PC-9 (cell line): ENCODE measurements around the gene PRSS1. TPM values are rescaled to one million over a fixed set of nuclear protein-coding genes. Genes with fewer than 3 reads are reported as not detected.
A peak's percentile ranks its signal among the peaks of the same experiment; 100 is the strongest.

ENCODE experiments used
- BruUV-seq: library from RNA; stranded (reverse); fragments of 400-500 nt; replicated peaks from 2 replicates; lab custom pipeline; 2021; lab: Mats Ljungman, UMichigan
- CTCF ChIA-PET: fragments of 300-600 bp; sonication (Branson Sonifier 250); formaldehyde crosslinking; loops from one replicate; lab custom pipeline; 2022; ENCODE audit warnings: antibody characterized with exemption; lab: Charles Lee
- POLR2A ChIA-PET: fragments of 300-600 bp; sonication (Branson Sonifier 250); formaldehyde crosslinking; loops from one replicate; lab custom pipeline; 2022; ENCODE audit warnings: antibody characterized with exemption; ENCODE audit not compliant: unreplicated experiment; lab: Charles Lee
- DNase-seq, 2 experiments: peaks; one replicate each; pipeline versions ENCODE4 v3.0.0 to v3.0.0-alpha.2; 2015 to 2022; ENCODE audit warnings: mixed read lengths in 1 of 2
- H2AFZ ChIP-seq: fragments of 200-600 bp; sonication (generic); 2 replicates; pipeline ENCODE4 v1.8.1; 2017; ENCODE audit warnings: antibody characterized with exemption
- H3F3A ChIP-seq: fragments of 200-600 bp; sonication (generic); 2 replicates; pipeline ENCODE4 v1.8.1; 2017; ENCODE audit warnings: antibody characterized with exemption, mild to moderate bottlenecking, low read depth; ENCODE audit not compliant: insufficient read depth
- H3K27ac ChIP-seq: fragments of 200-600 bp; sonication (generic); 2 replicates; pipeline ENCODE4 v1.6.1; 2016; ENCODE audit warnings: mixed run types
- H3K27me3 ChIP-seq: fragments of 200-600 bp; sonication (generic); 2 replicates; pipeline ENCODE4 v1.6.1; 2016; ENCODE audit warnings: low read depth, mixed run types; ENCODE audit not compliant: insufficient read depth
- H3K36me3 ChIP-seq: fragments of 200-600 bp; sonication (generic); 2 replicates; pipeline ENCODE4 v1.6.1; 2016; ENCODE audit warnings: low read depth, mixed run types
- H3K4me1 ChIP-seq: fragments of 200-600 bp; sonication (generic); replicated peaks from 2 replicates; pipeline ENCODE4 v1.6.1; 2016; ENCODE audit warnings: mixed run types; ENCODE audit not compliant: insufficient read depth
- H3K4me2 ChIP-seq: fragments of 200-600 bp; sonication (generic); 2 replicates; pipeline ENCODE4 v1.6.1; 2017; ENCODE audit warnings: mixed run types
- H3K4me3 ChIP-seq: fragments of 200-600 bp; sonication (generic); 2 replicates; pipeline ENCODE4 v1.6.1; 2016; ENCODE audit warnings: mixed run types
- H3K79me2 ChIP-seq: fragments of 200-600 bp; sonication (generic); 2 replicates; pipeline ENCODE4 v1.6.1; 2017; ENCODE audit warnings: low read depth, mixed run types
- H3K9me2 ChIP-seq: fragments of 200-600 bp; sonication (generic); 2 replicates; pipeline ENCODE4 v1.8.1; 2017; ENCODE audit warnings: mild to moderate bottlenecking; ENCODE audit not compliant: insufficient read depth
- H3K9me3 ChIP-seq: fragments of 200-600 bp; sonication (generic); 2 replicates; pipeline ENCODE4 v1.8.1; 2016; ENCODE audit warnings: low read depth; ENCODE audit not compliant: insufficient read depth
- H4K20me1 ChIP-seq: fragments of 200-600 bp; sonication (generic); 2 replicates; pipeline ENCODE4 v1.8.1; 2017; ENCODE audit not compliant: insufficient read depth
- EZH2 ChIP-seq: fragments of 200-600 bp; sonication (generic); IDR thresholded peaks from 2 replicates; pipeline ENCODE4 v1.8.0; 2017; ENCODE audit warnings: antibody characterized with exemption, low read depth
- intact Hi-C: fragments of 100-400 bp; cut with micrococcal nuclease; formaldehyde crosslinking; loops from one replicate; pipeline ENCODE4 v1.10.0; 2022; ENCODE audit not compliant: unreplicated experiment
- total RNA-seq: library from RNA; stranded (reverse); gene quantifications from 2 replicates; pipeline ENCODE4 v1.2.3, GENCODE V29; 2021
- TF ChIP-seq, protein P1 (sequence below): fragments of 200-600 bp; sonication (generic); conservative IDR thresholded peaks from 2 replicates; pipeline ENCODE4 v1.6.1; 2017; ENCODE audit warnings: mixed run types, antibody characterized with exemption, mild to moderate bottlenecking, moderate library complexity

Gene PRSS1
- total RNA-seq, 1 experiment from 2014 or later: 0.94 TPM

GRCh38 chr7:142792129-142792528 is 42.9 kb downstream of the PRSS1 start:
- ChIA-PET CTCF (interaction anchor here (0.7 to 1.2 kb wide), 3 partner anchors 9 to 416 kb away, joined by 3 read pairs; no protein-coding TSS in a partner anchor), POLR2A (no interaction called here)
- H2AFZ ChIP-seq: no peak overlapping the region
- H3K9me3 ChIP-seq: no peaks in the 10 kb centered on the region; the same call in 1 of the 2 replicates
- no peak overlapping the region for H3K27ac ChIP-seq
- peaks cover 41% of the 10 kb centered on the region for H3K4me1 ChIP-seq
- peaks cover 15% of the 10 kb centered on the region for H3K79me2 ChIP-seq
- DNase-seq: no peak
- no peaks in the 10 kb centered on the region for H3K36me3 ChIP-seq
- H4K20me1 ChIP-seq: no peaks in the 10 kb centered on the region
- no peak for TF ChIP-seq EZH2
- TF ChIP-seq, protein P1, sequence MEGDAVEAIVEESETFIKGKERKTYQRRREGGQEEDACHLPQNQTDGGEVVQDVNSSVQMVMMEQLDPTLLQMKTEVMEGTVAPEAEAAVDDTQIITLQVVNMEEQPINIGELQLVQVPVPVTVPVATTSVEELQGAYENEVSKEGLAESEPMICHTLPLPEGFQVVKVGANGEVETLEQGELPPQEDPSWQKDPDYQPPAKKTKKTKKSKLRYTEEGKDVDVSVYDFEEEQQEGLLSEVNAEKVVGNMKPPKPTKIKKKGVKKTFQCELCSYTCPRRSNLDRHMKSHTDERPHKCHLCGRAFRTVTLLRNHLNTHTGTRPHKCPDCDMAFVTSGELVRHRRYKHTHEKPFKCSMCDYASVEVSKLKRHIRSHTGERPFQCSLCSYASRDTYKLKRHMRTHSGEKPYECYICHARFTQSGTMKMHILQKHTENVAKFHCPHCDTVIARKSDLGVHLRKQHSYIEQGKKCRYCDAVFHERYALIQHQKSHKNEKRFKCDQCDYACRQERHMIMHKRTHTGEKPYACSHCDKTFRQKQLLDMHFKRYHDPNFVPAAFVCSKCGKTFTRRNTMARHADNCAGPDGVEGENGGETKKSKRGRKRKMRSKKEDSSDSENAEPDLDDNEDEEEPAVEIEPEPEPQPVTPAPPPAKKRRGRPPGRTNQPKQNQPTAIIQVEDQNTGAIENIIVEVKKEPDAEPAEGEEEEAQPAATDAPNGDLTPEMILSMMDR: no peak
- H3F3A ChIP-seq: peaks cover 18% of the 10 kb centered on the region; the same call in 1 of the 2 replicates
- no TSS peak for BruUV-seq
- H3K4me3 ChIP-seq: no peak overlapping the region
- no peaks in the 10 kb centered on the region for H3K27me3 ChIP-seq
- no peak overlapping the region for H3K4me2 ChIP-seq
- intact Hi-C loops: no loop called here
- H3K9me2 ChIP-seq: no peaks in the 10 kb centered on the region

GRCh38 chr7:142792593-142792992 is 43.3 kb downstream of the PRSS1 start:
- Histone ChIP-seq H3K79me2 (peaks cover 19% of the 10 kb centered on the region), H3F3A (peaks cover 18% of the 10 kb centered on the region; the same call in 1 of the 2 replicates), H3K9me2 (no peaks in the 10 kb centered on the region), H3K4me2 (0 out of 2 replicates have a peak overlapping the region, but pooled peaks have one; percentile 11), H3K4me1 (peaks cover 41% of the 10 kb centered on the region), H2AFZ (no peak overlapping the region), H3K9me3 (no peaks in the 10 kb centered on the region; the same call in 1 of the 2 replicates), H3K27me3 (no peaks in the 10 kb centered on the region), H3K27ac (no peak overlapping the region), H4K20me1 (no peaks in the 10 kb centered on the region), H3K36me3 (no peaks in the 10 kb centered on the region), H3K4me3 (no peak overlapping the region)
- TF ChIP-seq, protein P1: no peak
- TF ChIP-seq EZH2: no peak
- intact Hi-C loops: no loop called here
- ChIA-PET CTCF (interaction anchor here (0.6 to 1.2 kb wide), 4 partner anchors 9 to 432 kb away, joined by 3 read pairs; no protein-coding TSS in a partner anchor), POLR2A (interaction anchor here (0.6 to 1.0 kb wide), 2 partner anchors 17 to 463 kb away, joined by 3 read pairs; no protein-coding TSS in a partner anchor)
- peak in 1 of 2 experiments; percentile 32 for DNase-seq
- BruUV-seq: no TSS peak

GRCh38 chr7:142793156-142793555 is 43.9 kb downstream of the PRSS1 start:
- peaks cover 18% of the 10 kb centered on the region; the same call in 1 of the 2 replicates for H3F3A ChIP-seq
- H3K9me3 ChIP-seq: no peaks in the 10 kb centered on the region; the same call in 1 of the 2 replicates
- TF ChIP-seq EZH2: no peak
- TF ChIP-seq, protein P1: no peak
- no peak overlapping the region for H3K4me3 ChIP-seq
- no peak overlapping the region for H3K27ac ChIP-seq
- peak; percentile 25 to 77 for DNase-seq
- H3K36me3 ChIP-seq: no peaks in the 10 kb centered on the region
- H3K9me2 ChIP-seq: no peaks in the 10 kb centered on the region
- peak overlapping the region; percentile 11; the same call in 1 of the 2 replicates for H3K4me2 ChIP-seq
- peaks cover 43% of the 10 kb centered on the region for H3K4me1 ChIP-seq
- H2AFZ ChIP-seq: no peak overlapping the region
- peaks cover 25% of the 10 kb centered on the region for H3K79me2 ChIP-seq
- CTCF ChIA-PET: interaction anchor here (0.6 to 1.2 kb wide), 5 partner anchors 10 to 470 kb away, joined by 3 to 4 read pairs (median 3); no protein-coding TSS in a partner anchor
- no TSS peak for BruUV-seq
- POLR2A ChIA-PET: interaction anchor here (0.6 to 1.0 kb wide), 3 partner anchors 17 to 463 kb away, joined by 3 read pairs; no protein-coding TSS in a partner anchor
- no peaks in the 10 kb centered on the region for H3K27me3 ChIP-seq
- no peaks in the 10 kb centered on the region for H4K20me1 ChIP-seq
- intact Hi-C loops: no loop called here
